GM19240 (cell line): ENCODE data around the gene RBM34.
"Not testable (repeated sequence)": the region's sequence is repeated elsewhere in the genome, so short reads cannot be mapped to it uniquely, and the experiment has no call there.

ENCODE experiments used
- DNase-seq: peaks from one replicate; pipeline ENCODE4 v3.0.0; 2011; ENCODE audit warnings: low spot score; ENCODE audit not compliant: insufficient read length

RBM34 gene

DNA sequence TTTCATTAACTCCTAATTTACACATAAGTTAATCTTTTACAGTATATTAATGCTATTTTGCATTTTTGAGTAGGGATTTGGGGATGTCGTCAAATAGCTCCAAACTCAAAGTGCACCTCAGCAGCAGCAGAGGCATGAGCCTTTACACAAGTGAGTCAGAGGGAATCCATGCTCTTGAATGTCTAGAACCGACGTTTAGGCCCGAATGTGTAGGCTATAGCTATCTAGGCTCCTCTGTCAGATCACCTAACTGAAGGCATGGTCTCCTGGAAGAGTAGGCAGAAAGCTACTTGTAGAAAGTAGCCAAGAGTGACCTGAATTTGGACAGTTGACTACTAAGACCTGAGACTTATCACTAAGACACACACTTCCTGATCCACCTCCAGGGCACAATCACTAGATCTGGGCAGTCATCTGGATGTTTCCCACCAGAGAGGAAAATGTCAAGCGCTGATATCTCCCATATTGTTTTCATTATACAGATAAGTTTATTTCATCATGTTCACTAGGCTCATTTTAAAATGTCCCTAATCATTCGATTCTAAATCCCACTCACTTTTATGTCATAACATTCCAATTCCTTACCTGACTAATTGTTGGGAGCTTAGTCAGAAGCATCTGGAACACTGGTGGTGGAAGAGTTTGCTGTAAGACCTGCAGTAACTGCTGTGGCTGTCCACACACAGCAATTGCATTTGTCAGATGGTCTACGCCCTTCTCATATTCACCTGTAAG lies 47.7 kb downstream of the RBM34 start:
- no peak for DNase-seq

DNA sequence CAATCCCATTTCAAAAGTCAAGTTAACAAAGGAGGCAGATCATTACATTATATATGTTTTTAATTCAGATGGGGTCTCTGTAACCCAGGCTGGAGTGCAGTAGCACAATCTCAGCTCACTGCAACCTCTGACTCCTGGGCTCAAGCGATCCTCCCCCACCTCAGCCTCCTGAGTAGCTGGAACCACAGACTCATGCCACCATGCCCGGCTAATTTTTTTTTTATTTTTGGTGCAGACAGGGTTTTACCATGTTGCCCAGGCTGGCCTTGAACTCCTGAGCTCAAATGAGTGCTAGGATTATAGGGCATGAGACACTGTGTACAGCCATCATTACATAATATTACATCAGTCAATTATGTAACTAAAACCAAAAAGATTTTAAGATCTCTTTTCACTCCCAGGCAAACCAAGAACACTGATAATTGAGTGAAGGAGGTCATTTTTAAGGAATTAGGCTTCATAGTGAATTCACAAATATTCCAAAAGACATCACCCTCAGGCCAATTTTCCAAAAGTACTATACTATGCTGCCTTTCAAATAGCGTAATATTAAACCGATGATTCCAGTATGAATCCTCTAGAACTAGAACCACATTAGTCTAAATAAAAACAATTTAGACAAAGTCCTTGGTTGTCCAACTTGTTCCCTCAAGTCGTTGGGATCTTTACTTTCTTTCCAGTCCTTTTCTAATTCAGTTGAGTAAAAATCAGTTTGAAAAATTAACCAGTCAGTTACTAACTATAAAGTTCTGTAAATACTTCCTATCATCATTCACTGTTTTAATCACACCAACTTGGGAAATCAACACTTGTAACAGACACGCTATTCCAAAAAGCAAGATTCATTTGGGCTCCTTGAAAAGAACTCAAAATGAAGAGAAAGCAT lies 48.5 kb downstream of the RBM34 start:
- no peak for DNase-seq

DNA sequence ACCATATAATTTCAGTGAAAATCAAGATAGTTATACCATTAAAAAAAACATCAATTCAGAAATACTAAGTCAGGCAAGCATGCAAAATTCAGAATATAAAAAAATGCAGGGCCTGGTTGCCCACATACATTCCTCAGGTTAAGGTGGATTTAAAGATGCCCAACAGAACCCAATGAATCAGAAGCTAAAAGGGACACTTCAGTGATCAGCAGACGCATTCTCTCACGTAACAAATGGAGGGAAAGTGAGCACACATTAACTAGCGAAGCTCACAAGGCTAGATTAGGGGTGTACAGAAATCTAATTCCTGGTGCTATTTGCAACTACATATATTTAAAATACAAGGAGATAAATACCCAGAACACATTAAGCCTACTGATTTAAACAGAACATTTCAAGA lies 49.9 kb downstream of the RBM34 start:
- DNase-seq = no peak

DNA sequence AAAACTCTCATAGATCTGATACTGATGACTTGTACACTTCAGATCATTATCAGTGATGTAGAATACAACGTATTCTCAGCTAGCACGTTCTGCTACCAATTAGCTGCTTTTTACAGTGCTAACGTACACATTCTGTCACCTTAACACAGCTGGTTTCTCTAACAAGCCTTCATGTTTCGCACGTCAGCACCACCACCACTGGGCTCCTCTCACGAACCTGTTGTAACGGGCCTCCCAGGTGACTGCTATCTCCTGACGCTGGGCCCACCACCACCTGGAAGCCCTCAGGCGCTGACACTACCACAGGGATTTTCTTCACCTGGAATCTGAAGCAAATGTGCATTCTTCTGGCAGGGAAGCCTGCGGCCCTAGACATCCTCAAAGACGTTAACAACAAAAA lies 52.2 kb downstream of the RBM34 start:
- DNase-seq = no peak

DNA sequence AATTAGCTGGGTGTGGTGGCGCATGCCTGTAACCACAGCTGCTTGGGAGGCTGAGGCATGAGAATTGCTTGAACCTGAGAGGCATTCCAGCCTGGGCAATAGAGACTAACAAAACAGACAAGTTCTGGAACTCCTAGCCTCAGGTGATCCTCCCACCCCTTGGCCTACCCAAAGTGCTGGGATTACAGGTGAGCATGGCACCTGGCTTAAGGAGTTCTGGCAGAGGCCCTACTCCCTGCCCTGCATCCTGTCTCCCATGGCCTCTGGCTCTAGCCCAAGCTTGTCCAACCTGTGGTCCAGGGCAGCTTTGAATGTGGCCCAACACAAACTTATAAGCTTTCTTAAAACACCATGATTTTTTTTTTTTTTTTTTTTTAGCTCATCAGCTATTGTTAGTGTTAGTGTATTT lies 52.9 kb downstream of the RBM34 start:
- DNase-seq = no peak

DNA sequence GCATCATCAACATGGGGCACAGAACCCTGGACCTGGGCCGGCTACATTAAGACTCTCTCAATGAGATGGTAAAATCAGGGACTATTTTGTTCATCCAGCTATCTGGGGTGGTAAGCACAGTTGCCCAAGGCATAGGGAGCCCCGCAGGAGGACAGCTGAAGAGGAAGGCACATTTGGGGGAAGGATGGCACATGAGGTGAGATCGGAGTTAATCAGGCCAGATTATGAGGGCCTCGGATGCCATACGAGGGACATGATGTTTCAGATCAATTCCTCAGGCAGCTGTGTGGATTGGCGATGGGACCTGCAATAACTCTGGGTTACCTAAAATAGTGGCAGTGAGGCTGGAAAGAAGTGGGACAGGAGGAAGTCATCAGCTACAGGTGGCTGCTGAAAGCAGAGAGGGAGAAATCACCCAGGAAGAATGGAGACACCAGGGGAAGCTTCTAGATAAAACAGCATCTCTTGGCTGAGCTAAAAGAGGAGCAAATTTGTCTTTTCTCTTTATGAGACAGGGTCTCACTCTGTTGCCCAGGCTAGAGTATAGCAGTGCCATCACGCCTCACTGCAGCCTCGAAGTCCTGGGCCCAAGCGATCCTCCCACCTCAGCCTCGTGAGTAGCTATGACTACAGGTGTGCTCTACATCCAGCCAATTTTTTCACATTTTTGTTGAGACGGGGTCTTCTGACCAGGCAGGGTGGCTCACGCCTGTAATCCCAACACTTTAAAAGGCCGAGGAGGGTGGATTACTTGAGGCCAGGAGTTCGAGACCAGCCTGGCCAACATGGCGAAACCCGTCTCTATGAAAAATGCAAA lies 53.5 kb downstream of the RBM34 start:
- no peak for DNase-seq

DNA sequence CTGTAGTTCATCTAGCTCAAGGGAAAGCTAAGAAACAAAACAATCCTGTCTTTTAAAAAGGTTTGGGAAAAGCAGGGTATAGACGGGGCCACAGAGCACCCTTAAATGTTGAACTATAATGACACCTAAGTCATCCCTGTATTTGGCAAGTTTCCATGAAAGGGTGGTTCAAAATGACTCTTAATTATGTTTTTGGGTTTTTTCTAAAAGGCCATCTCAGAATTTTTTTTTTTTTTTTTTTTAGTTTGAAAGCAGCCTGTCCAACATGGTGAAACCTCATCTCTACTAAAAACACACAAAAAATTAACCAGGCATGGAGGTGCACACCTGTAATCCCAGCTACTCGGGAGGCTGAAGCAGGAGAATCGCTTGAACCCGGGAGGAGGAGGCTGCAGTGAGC lies 54.6 kb downstream of the RBM34 start:
- no peak for DNase-seq

DNA sequence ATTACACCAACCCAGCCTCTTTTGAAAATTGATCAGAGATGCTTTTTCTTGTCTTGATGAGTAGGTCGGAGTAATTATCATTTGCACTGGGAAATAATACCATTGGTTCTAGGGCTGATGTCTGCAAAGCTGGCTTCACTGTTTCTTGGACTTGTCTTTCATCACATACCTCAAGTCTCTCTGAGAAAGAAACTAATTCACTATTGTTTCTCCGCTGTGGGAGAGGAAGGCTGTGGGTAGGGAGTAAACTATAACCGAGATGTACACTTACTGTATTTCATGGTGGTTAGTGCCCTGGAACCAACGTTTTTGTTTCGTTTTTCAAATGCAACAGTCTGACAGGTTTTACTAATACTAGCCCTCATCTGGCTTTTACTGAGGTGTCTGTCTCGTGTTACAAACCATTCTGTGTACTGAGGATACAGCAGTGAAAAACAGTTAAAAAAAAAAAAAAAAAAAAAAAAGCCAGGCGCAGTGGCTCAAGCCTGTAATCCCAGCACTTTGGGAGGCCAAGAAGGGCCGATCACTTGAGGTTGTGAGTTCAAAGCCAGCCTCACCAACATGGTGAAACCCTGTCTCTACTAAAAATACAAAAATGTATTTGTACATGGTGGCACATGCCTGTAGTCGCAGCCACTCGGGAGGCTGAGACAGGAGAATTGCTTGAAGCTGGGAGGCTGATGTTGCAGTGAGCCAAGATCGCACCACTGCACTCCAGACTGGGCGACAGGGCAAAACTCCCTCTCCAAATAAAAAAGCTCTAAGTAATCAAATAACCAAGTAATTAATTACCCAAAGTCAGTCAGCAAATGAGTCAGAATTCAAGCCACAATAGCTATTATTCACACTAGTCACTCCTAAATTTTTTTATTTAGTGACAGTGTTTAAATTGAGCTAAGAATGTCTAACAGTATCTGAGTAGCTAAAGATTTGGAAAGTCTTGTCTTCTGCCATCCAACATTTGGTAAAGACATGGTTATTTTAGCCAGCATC lies 55.7 kb downstream of the RBM34 start:
- DNase-seq = peak; percentile 51

DNA sequence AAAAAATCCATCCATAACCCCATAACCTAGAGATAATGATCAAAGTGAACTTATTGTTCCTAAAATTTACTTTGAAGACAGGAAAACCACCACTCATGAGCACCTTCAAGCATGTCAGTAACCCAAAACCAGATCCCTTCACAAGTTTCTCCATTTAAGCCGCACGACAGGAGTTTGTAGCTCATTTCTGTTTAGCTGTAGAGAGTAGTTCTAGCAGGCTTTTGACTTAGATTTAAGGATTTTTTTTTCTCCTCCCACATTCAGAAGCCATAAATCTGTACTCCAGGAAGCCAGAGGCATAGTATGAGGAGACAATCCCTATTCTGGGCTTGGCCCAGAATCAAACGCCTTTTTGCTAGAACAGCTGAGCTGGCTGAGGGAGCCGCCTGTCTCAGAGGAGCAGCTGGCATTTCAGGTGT lies 58.0 kb downstream of the RBM34 start:
- DNase-seq = no peak

DNA sequence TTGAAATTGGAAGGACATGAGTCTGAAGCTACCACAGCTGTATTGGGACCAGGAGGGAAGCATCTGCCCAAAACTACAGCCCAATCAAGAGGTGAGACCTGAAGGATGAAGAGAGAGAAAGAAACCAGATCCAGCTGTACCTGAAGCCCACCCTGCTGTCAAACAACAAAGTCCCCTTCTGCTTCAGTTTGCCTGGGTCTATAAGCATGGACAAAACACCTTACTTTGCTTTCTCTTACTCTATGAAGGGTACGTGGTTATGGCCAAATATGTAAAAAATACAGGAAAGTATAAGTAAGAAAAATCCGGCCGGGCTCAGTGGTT lies 58.8 kb downstream of the RBM34 start:
- no peak for DNase-seq

DNA sequence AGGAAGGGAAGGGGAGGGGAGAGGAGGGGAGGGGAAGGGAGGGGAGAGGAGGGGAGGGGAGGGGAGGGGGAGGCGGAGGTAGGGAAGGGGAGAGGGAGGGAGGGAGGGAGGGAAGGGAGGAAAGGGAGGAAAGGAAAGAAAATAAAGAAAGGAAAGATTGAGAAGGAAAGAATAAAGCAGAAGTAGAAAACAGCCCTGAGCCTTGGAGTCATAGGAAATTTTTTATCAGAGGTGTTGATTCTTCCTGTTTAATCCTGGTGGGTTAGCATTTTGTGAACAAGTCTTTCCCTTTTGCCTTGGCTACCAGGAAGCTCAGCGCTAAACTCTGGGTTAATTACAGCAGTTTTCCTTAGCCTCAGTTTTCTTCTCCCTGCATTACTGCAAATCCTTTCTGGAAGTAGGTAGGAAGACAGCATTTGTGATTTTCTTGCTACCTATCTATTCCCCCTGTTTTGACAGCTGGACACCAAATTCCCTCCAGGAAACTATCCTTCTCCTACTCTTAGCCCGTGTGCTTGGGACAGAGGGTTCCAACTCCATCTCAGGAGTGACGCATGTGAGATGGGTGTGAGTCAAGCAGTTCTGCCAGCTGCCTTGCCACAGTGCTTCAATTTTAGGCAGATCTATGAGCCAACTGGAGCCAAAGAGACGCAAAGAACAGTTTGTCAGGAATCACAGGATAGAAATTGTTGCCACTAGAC lies 59.3 kb downstream of the RBM34 start:
- no peak for DNase-seq

DNA sequence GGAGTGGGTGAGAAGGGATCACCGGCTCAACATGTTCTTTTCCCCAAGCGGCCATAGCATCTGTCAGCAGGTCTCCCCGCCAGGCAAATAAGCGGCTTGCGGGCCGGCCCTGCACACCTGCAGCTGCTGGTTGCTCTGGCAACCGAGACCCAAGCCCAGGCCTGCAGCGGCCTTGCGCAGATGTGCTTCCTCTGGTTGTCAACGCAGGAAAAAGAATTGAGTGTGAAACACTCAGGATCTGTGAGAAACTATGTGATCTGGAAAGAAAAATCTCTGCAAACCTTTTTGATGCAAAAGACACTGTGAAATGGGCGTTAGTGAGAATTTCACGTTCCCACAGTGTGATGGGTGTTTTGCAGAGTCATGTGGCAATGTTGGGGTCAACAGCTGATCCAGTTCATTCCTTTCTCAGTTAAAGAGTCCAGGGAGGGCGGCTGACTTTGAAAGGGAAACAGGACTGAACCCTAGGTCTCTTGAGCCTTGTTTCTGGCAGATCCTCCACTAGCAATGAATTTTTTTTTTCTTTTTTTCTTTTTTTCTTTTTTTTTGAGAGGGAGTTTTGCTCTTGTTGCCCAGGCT lies 60.8 kb downstream of the RBM34 start:
- DNase-seq = no peak

DNA sequence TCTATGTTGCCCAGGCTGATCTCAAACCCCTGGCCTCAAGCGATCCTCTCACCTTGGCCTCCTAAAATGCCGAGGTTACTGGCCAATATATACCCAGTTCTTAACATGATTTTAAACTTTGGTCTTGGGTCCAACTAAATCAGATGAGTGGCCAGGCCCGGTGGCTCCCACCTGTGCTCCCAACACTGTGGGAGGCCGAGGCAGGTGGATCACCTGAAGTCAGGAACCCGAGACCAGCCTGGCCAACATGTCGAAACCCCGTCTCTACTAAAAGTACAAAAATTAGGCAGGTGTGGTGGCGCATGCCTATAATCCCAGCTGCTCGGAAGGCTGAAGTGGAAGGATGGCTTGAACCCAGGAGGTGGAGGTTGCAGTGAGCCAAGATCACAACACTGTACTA lies 62.1 kb downstream of the RBM34 start:
- no peak for DNase-seq

DNA sequence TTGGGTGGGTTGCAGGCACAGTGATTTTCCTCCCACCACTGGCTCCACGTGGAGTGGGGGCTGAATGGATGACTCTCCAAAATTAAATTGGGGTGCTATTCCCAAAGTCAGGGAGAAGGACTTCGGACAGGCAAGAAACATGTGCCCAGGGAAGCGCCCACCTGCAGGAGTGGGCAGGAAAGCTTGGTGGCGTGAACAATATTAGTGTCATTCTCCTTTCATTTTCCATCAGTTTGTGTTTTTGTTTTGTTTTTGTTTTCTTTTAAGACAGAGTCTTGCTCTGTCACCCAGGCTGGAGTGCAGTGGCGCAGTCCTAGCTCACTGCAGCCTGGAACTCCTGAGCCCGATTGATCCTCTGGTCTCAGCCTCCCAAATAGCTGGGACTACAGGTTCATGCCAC lies 62.5 kb downstream of the RBM34 start:
- no peak for DNase-seq

DNA sequence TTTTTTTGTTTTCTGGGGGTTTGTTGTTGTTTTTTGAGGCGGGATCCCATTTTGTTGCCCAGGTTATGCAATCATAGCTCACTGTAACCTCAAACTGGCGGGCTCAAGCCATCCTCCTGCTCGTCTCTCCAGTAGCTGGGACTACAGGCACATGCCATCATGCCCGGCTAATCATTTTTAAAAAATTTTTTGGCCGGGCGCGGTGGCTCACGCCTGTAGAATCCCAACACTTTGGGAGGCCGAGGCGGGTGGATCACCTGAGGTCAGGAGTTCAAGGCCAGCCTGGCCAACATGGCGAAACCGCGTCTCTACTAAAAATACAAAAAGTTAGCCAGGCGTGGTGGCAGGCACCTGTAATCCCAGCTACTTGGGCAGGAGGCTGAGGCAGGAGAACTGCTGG lies 63.5 kb downstream of the RBM34 start:
- DNase-seq = not testable (repeated sequence)

DNA sequence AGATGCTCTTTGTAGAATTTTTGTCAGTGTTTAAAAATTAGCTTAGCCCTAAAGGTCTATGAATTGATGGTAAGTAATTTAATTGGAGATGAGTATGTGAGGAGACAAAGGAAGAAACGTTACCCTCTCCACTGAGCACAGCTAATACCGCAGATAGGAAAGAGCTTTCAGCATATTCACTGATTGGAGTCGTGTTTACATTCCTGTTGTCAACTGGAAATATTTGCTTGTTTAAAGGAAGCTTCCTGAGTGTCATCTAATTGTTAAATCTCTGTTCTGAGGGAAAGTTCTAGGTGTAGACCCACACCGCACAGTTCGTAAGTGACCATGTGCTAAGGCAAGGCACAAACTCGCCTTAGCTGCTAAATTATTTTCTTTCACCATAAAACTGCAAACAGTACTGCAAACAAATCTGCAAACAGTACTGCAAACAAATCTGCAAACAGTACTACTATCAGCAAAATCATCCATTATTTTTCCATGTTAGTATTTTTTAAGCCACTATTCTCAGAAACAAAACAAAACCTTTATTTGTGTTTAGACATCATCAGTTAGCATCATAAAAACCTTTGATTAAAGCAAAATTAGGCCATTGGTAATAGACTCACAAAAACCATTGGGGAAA lies 65.0 kb downstream of the RBM34 start:
- no peak for DNase-seq

DNA sequence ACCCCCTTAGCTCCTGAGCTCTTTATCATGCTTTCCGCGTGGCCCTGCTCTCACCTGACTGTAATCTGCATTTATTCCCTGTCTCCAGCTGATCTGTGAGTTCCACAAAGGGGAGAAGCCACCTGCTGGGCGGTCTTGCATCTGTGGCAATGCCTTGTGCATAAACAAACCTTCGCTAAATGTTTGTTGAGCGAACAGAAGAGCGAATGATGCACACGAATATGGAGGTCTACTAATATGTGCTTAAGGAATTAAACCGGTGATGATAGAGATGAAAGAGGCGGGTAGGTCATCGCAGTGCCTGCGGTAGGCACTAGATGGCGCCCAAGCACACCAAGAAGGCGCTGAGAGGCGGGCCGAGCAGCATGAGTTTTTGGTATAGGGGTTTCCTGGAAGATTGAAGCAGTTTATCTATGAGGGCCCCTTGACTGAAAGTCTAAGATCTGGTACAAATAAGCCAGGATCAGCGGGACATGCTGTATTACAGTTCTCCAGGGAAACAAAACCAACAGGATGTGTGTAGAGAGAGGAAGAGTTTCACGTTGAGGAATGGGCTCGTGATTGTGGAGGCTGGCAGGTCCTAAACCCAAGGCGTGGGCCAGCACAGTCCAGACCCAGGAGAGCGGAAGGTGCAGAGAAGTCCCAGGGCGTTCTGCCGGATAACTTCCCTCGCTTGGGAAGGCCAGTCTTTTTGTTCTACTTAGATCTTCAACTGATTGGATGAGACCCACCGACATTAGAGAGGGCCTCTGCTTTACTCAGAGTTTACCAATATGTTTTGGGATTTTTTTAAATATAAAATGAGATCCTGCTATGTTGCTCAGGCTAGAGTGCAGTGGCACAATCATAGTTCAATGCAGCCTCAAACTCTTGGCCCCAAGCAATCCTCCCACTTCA lies 67.1 kb downstream of the RBM34 start:
- DNase-seq = peak; percentile 49

DNA sequence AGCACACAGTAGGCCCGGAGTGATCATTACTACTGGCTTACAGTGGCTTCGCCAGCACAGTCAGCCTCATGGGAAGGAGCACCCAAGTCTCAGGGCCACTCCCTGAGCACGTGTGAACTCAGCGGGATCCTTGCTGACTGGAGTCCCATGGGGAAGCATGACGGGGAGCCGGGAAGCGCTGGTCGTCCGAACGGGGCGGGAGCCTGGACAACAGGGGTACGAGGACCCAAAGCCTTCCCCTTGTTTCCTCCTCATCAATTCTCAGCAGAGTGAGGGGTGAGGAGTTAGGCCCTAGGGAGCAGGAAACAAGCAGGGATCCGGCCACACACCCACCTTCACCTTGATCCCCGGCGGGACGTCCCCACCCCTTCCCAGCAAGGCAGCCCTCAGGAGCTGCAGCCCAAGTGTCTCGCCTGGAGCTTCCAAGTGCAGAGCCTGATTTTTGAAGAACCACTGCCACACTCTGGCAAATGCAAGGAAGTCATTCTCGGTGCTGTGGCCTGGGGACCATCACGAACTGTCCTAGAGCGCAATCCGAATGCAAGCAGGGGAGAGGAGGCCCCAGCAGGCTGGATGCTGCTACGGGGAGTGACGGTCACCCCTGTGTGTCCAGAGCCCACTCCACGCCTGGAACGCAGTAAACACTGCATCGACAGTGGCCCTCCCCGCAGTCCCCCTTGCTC lies 67.9 kb downstream of the RBM34 start:
- no peak for DNase-seq
